HG02610 (cell line): ENCODE results near the gene PRM3.

ENCODE experiments used
- ATAC-seq: cut with Tn5 transposase; IDR thresholded peaks from one replicate; pipeline ENCODE4 v1.9.1; 2021; ENCODE audit warnings: mild to moderate bottlenecking, moderate library complexity; ENCODE audit not compliant: unreplicated experiment

Gene PRM3

GRCh38 chr16:11283820-11284248, 10.4 kb upstream of the PRM3 start:
- no peak for ATAC-seq

- ATAC-seq: no peak
These were observed 7.4 kb upstream of the PRM3 start, which contains the start of gene PRM1 for GRCh38 chr16:11280616-11281522. Gene PRM1 (minus strand): TSS chr16:11281330. CDS start chr16:11281238, 92 bp downstream.

GRCh38 chr16:11278681-11279628, 5.5 kb upstream of the PRM3 start:
- ATAC-seq: no peak

- no peak for ATAC-seq
These were observed 4.3 kb upstream of the PRM3 start for GRCh38 chr16:11277607-11278337.

DNA sequence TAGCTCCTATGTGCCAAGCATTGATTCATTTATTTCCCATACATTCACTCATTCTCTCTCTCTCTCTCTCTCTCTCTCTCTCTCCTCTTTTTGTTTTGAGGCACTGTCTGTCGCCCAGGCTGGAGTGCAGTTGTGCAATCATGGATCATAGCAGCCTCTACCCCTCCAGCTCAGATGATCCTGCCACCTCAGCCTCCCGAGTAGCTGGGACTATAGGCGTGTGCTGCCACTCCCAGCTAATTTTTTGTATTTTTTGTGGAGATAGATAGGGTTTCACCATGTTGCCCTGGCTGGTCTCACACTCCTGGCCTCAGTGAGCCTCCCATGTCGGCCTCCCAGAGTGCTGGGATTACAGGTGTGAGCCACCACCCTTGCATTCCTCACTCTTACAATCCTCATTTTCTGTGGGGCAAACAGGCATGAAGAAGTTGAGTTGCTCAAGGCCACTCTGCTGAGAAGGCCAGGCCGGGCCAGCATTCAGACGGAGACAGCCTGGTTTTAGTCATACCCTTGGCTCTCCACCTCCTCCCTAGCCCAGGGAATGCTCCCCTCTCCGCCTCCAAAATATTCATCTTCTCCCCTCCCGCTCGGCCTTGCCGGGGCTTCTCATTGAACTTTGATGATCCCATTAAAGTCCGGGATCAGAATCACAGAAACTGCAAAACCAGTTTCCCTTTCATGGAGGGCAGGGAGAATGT, 3.6 kb upstream of the PRM3 start:
- ATAC-seq: no peak

- no peak for ATAC-seq
These were observed 2.9 kb upstream of the PRM3 start, which contains the start of gene PRM2 for GRCh38 chr16:11276143-11276895. Gene PRM2 (minus strand): TSS chr16:11276480. CDS start chr16:11276370, 110 bp downstream.

- ATAC-seq: no peak
These were observed 1.5 kb upstream of the PRM3 start for GRCh38 chr16:11274964-11275363.

DNA sequence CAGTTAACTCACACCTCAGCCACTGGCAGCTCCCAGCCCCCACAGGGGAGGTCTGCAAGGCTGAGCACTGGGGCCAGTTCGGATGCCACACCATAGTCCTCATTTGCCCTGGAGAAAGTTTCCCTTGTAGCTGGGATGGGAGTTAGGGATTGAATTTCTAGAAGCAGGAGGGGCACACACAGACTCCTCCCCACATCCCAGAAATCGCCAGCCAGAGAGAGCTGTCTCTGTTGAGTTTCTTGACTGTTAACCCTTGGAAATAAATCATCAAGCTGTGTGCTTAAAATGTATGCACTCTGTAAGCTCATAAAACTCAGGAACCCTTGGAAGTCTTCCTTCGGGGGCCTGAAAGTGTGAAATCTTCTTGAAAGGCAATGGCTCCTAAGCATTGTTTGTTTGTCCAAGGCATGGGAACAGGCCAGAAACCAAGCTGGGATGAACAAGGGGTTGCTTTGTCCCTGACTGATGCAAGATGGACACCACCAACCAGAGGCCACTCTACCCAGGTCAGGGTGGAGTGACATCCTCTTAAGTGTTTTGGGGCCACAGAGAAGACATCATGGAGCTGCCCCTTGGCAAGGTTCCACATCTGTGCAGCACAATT, 394 bp upstream of the PRM3 start:
- ATAC-seq: no peak

DNA sequence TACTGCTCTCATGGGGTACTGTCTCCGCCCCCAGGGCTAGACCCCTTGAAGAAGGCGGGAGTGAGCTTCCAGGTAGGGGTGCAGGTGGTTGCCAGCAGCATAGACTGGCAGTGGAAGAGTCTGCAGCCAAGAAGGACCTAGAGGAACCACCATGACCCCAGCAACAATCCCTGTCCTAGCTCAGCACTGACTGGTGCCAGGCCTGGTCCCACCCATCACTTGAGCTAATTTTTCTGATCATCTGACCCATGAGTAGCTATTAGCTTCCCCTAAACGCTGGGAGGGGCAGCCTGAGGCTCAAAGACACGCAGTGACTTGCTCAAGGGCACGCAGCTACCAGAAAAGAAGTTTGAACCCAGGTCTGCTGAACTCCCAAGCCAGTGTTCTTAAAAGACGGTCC, 945 bp downstream of the PRM3 start:
- no peak for ATAC-seq

DNA sequence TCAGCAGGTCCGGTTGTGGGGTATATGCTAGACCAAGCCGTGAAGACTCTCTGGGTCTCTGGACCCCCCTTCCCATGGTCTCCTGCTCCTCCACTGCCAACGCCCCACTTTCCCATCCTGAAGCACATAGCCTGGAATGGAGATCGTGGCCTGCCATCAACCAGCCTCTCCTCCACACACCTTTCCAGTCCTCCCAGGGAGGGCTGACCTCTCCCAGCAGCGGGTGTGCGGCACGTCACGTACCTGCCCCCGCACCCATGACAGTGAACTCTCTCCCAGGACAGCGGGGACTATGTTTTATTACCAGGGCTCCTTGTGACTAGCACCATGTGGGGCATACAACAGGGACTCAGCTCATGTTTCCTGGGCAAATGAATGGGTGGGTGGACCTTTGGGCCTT, 1.8 kb downstream of the PRM3 start:
- no peak for ATAC-seq

DNA sequence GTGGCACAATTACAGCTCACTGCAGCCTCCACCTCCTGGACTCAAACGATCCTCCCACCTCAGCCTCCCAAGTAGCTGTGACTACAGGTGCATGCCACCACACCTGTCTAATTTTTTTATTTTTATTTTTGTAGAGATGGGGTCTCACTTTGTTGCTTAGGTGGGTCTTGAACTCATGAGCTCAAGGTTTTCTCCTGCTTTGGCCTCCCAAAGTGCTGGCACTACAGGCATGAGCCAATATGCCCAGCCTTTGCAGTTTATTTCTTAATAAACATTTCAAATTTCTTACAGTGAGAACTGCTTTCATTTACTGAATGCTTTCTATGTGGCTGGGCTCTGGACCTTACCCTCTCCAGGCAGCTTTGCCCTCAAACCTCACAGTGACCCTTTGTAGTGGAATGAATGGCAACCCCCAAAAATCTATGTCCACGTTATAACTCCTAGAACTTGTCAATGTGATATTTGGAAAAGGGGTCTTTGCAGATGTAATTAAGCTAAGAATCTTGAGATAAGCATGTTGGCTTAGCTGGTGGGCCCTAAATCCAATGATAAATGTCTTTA, 2.7 kb downstream of the PRM3 start:
- ATAC-seq: no peak

- no peak for ATAC-seq
These were observed 4.5 kb downstream of the PRM3 start, which contains the start of gene TNP2 for GRCh38 chr16:11268921-11269375. Gene TNP2 (minus strand): TSS chr16:11269325. CDS start chr16:11269262, 63 bp downstream.

DNA sequence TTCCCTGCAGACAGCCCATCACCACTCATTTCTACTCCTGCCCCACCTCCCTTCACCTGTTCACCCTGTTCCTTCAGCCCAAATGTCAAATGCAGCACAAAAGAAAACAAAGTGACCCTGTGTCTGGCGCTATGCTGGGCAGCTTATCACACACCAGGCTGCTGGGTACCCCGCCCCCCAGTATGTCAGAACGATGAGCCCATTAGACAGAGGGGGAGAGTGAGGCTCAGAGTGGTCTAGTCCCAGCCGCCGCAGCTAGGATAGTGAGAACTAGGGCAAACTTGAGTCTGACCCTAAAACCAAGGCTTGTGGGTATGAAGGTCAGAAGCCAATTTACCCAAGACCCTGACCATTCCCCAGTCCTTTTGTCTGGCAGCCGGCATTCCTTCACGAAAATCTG, 8.3 kb downstream of the PRM3 start:
- ATAC-seq: no peak

DNA sequence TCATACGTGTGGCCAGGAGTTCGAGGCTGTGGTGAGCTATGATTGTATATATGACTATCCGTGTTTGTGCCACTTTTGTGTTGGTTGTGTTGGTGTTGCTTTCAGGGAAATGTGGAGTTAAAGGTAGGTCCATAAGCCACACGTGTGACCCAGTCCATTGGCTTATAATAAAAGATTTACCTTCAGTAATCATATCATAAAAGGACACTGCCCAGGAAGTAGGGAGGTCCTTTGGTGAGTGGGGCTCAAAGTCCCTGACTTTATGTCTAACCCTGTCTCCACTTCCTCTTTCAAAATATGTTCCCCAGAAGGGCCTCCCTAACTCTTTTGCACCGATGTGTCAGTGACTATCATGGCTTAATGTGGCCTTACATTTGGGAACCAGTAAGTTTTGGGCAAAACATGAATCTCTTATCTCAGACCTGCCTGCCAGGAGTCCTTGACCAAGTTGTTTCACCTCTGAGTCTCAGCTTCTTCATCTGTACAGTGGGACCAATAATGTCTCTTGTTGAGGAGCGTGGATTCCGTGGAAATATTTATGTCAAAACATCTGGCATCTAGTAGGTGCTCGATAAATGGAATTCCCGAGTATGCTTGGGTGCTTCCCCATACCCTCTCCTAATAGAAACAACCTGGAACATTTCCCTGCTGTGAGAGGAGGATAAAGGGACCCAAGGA, 9.1 kb downstream of the PRM3 start:
- no peak for ATAC-seq

GRCh38 chr16:11263737-11264136, 9.7 kb downstream of the PRM3 start:
- peak; percentile 52 for ATAC-seq

GRCh38 chr16:11262915-11263314, 10.5 kb downstream of the PRM3 start:
- no peak for ATAC-seq

DNA sequence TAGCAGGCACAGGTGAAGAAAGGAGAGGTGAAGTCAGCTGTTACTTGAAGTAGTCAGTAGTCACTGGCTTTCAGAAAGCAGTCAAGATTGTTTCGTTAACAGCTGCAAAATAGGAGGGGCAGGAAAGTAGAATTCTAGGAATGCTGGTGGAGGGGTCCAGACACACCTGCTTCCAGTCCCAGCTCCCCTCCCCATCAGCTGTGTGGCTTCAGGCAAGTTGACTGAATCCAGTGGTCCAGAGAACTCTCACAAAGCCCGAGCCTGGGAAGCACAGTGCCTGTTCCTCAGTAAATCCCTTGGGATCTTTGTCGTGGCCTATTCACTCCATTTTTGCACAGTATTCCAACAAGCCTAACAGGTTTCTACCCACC, 12.8 kb downstream of the PRM3 start:
- ATAC-seq: no peak
